Stimulated activated CD4-positive, alpha-beta T cell treated with anti-CD3 and anti-CD28 coated beads, Interleukin-2, amount 100 ng/mL, for 48 hours (primary cell): ENCODE results near the gene RAB30.
"Not testable (repeated sequence)": the region's sequence is repeated elsewhere in the genome, so short reads cannot be mapped to it uniquely, and the experiment has no call there.

Experiments used
- DNase-seq, 2 donors: peaks; one replicate each; pipeline ENCODE4 v3.0.0-alpha.2; 2020

RAB30 gene

DNA sequence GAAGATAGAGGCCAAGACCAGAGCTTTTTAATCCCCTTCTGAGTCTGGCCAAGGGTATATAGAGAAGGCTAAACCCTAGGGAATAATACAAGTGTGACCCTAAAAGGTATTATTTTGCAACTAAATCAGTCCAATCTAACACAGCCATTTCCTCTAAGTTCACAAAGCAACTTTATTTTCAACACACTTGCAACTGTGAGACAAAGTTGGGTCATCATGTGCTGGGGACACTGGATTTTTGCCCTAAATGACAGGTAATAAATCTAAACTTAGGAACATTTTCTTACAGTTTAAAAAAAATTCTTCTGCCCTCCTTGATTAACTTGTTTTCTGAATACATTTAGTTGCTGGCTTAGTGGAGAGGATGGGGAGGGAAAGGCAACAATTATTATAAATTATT, 91.9 kb downstream of the RAB30 start:
- no peak for DNase-seq

GRCh38 chr11:82978422-82979099, 93.1 kb downstream of the RAB30 start:
- no peak for DNase-seq

DNA sequence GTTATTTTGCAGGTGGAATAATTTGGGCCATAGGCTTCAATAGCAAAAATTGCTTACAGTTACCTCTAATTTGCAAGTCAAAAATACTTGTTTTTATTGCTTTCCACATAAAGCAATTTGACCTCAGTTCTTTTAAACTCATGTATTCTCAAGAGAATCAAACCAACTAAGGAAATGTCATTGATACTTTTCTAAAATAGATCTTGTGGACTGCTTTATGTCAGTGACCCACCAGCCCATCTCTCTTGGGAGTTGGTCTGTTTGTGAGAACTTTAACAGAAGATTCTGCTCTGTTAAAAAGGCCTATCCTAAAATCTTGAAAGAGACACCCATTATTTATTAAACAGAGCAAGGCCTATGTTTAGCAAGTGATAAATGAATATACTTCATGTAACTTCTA, 94.9 kb downstream of the RAB30 start:
- no peak for DNase-seq

DNA sequence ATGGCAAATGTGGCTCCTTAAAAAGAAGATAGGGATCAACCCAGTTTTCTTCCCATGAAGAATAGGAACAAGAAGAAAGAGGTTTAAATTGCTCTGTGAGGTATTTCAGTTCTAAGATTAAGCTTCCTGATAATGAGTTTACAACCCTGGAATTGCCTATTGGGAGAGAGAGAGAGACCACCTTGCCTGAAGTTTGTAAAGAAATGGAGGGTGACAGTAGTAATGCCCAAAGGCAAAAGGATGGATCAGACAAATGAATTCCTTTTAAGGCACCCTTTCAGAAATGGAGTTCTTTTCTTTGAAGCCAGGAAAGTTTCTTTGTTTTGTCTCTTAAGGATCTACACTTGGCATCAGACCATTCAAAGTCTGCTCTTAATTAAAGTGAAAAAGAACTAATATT, 95.8 kb downstream of the RAB30 start:
- no peak for DNase-seq

- DNase-seq = no peak
Observed at GRCh38 chr11:82974851-82975250, 96.8 kb downstream of the RAB30 start.

DNA sequence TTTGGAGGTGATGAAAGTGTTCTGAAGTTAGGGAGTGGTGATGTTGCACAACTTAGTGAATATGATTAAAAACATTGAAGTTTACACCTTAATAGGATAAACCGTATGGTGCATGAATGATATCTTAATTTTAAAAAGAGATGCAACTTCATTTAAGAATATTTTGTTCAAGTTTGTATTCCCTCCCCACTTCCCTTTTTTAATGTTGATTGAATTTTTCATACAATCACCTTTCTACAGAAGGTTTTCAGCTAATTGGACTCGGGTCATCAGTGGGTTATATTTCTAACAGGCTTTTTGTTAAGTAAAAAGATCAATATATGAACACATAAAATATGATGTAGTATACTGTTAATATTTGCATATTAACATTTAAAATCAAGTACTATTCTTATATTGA, 97.6 kb downstream of the RAB30 start:
- DNase-seq = no peak

DNA sequence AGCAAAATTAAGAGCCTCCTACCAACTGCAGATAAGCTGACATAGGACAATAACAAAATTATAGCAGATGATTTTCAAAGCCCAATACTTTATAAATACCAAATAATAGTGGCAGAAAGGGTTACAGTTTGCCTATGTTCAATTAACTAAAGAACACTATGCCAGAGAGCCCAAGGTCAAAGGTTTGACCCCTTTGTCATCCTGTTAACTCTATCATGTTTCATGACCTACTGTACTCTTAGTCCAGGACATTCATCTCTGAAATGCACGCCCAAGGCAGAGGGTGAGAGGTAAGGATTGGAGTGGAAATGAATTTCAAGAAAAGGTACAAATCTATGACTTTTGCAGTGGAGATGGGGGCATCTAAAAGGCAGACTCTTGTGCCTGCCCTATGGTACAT, 99.6 kb downstream of the RAB30 start:
- no peak for DNase-seq

- not testable (repeated sequence) for DNase-seq
Observed at GRCh38 chr11:82971519-82971946, 100.2 kb downstream of the RAB30 start.

GRCh38 chr11:82970507-82971083, 101.1 kb downstream of the RAB30 start:
- DNase-seq = not testable (repeated sequence)

DNA sequence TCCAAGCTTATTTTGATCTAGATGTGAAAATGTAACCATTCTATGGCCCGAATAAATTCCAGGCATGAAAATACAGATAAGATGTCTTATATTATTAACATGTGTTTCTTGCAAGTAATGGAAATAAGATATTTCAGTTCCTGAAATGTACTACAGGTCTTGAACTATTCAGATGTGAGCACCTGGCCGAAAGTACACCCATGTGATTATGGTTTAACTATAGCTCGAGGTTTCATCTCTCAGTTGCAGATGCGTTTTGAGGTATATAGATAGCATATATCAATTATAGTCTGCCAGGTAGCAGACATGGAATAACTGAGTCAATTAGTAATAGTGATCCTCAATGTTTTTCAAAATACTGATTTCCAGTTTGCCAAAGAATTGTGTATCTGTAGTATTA, 101.9 kb downstream of the RAB30 start:
- no peak for DNase-seq

GRCh38 chr11:82967381-82967780, 104.3 kb downstream of the RAB30 start:
- no peak for DNase-seq

GRCh38 chr11:82962021-82962420, 109.7 kb downstream of the RAB30 start:
- not testable (repeated sequence) for DNase-seq

DNA sequence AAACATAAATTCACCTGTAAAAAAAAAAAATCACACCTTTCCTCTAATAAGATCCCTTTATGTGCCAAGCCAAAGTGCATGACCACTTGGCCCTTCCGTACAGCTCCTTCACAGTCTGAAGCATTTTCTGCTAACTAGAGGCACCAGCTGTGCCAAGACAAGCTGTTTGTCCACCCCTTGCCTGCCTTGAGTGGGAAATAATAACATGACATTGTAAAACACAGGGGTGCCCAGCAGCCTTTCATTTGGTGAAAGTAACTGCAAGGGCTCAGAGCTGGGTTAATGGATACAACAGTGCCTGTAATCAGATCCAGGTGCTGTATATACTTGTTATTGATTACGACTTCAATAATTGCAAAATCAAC, 110.9 kb downstream of the RAB30 start:
- DNase-seq = no peak

DNA sequence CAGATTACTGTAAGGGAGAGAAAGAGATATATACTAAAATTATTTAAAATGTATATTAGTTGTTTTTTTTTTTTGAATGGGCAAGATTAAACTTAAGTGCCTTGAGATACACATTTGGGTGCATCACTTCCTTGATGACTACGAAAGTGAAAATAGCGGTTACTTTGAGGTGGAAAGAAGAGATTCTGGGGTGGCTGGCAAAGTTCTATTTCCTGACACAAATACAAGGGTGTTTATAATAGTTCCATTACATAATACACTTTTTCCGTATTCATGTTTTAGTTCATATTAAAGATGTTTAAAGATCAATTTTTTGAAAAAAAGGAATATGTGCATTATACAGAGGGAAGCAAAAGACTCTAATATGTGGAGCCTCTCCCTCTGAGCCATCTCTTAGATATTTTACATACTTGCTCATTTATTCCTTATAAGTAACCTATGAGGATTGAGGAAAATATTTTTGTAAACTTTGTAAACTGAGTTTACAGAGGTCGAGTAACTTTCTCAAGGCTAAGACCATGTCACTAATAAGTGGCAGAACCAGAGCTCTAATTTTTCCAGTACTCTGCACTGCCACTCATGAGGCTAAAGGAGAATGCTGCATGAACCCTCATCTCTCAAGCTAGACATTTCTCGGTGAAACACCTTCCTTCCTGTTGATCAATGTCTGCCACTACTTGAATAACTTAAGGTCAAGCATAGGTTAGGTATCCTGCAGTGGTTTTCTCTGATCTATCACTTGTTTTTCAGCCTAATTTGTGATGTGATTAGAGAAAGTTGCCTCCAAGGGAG, 111.5 kb downstream of the RAB30 start:
- DNase-seq = no peak

- not testable (repeated sequence) for DNase-seq
Observed at GRCh38 chr11:82955736-82956453, 115.8 kb downstream of the RAB30 start.

DNA sequence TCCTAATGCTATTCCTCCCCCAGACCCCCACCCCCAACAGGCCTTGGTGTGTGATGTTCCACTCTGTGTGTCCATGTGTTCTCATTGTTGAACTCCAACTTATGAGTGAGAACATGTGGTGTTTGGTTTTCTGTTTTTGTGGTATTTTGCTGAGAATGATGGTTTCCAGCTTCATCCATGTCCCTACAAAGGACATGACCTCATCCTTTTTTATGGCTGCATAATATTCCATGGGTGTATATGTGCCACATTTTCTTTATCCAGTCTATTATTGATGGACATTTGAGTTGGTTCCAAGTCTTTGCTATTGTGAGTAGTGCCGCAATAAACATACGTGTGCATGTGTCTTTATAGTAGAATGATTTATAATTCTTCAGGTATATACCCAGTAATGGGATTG, 121.2 kb downstream of the RAB30 start:
- not testable (repeated sequence) for DNase-seq

DNA sequence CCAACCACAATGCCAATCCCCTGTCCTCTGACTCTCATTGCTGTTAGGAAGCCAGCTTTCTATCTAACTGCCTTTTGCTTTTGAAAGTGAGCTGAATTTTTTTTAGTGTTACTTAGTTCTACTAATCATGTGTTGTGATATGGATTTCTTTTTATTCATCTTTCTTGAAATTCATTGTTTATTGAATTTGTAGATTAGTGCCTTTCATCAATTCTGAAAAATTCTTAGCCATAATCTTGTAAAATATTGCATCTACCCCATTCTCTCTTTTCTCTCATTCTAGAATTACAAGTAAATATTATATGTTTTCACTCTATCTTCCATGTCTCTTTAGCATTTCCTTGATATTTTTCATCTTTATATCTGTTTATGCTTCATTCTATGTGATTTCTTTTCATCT, 122.3 kb downstream of the RAB30 start:
- no peak for DNase-seq

DNA sequence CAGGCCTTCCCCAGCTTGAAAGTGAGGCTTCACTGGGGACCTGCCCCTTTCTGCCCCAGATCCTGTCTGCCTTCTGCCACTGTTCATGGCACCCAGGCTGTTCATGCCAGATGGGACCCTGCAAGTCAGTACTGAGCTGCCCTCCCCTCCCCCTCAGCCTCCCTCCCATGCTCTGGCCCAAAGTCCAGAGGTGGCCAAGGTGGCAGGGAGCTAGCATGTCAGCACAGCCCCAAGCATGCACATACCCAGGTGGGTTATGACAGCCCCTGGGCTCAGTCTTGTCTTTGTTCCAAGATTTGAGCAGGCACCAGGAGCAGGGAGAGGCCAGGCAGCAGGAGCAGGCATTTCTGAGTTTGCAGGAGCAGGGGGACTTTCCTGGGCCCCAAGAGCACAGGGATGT, 126.0 kb downstream of the RAB30 start:
- no peak for DNase-seq

DNA sequence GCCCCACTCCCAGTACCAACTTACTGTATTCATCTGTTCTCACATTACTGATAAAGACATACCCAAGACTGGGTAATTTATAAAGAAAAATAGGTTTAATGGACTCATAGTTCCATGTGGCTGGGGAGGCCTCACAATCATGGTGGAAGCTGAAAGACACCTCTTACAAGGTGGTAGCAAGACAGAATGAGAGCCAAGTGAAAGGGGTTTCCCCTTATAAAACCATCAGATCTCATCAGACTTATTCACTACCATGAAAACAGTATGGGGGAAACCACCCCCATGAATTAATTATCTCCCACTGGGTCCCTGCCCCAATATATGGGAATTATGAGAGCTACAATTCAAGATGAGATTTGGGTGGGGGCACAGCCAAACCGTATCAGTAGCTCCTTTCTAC, 126.7 kb downstream of the RAB30 start:
- DNase-seq = not testable (repeated sequence)

- DNase-seq = no peak
Observed at GRCh38 chr11:82944198-82944597, 127.5 kb downstream of the RAB30 start.

- not testable (repeated sequence) for DNase-seq
Observed at GRCh38 chr11:82943430-82943829, 128.3 kb downstream of the RAB30 start.

DNA sequence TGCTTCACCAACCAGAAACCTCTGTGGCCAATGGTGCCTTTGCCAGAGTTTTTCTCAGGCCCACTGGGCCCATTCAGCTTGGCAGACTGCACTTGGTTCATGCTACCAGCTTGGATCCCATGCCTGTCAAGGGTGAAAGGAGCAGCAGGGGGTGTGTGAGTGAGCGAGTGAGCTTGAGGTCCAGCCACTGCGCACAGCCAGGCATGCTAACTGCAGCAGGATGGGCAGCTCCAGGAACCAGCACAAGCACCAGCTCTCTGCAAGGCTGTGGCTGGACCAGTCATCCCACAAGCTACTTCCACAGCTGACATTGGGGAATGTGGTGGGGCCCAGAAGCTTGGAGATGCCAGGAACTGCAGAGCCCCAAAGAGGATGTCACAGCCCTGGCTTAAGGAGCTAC, 129.3 kb downstream of the RAB30 start:
- DNase-seq = no peak

DNA sequence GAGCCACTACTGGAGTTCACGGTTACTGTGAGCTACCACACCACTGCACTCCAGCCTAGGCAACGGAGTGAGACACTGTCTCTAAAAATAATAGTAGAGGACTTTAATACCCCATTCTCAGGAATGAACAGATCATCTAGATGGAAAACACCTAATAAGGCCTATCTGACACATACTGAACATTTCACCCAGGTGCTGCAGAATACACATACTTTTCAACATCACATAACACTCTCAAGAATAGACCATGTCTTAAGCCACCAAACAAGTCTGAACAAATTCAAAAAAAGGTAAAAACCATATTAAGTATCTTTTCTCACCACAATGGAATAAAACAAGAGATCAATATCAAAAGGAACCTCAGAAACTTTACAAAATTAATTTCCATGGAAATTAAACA, 132.2 kb downstream of the RAB30 start:
- no peak for DNase-seq

GRCh38 chr11:82937554-82937953, 134.1 kb downstream of the RAB30 start:
- no peak for DNase-seq
